ENCODE data around the gene RBBP8NL.

RBBP8NL gene

DNA sequence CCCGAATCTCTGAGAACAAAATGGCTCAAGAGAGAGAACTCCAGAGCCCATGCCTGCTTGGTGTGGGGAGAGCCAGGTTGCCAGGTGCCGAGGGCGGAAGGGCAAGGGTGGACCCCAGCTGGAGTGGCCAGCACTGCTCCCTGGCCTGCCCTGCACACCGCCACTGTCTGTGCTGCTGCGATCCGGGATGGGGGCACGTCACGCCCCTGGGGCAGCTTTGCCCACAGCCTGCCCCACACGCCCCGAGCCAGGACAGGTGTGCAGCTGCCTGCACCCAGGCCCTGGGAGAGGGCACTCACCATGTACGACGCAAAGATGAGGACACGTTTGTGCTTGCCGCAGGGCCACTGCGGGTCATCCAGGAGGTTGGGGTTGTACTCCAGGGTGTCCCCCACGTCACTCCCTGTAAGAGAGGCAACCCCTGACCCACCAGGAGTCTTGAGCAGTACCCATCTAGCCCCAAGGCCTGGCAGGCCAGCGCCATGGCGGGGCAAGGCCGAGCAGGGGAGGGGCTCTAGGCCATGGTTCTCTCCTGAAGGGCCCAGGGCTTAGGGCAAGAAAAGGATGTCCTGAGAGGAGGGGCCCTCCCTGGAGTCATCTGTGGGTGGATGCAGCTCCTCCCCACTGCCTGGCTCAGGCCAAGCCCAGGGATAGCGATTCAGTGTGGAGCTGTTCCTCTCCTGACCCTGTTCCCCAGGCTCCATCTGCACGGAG is 34.6 kb downstream of the RBBP8NL start:
- no peak for DNase-seq (ENCODE audit: low read depth in 2 of 2)

GRCh38 chr20:62392077-62392418 is 35.3 kb downstream of the RBBP8NL start:
- DNase-seq (ENCODE audit: low read depth in 2 of 2): no peak

- no peak for DNase-seq (ENCODE audit: low read depth in 2 of 2)
Observed at GRCh38 chr20:62391165-62392076, 35.9 kb downstream of the RBBP8NL start.

GRCh38 chr20:62390317-62391164 is 36.8 kb downstream of the RBBP8NL start:
- DNase-seq (ENCODE audit: low read depth in 2 of 2): no peak

GRCh38 chr20:62389601-62390087 is 37.7 kb downstream of the RBBP8NL start:
- DNase-seq (ENCODE audit: low read depth in 2 of 2): no peak

DNA sequence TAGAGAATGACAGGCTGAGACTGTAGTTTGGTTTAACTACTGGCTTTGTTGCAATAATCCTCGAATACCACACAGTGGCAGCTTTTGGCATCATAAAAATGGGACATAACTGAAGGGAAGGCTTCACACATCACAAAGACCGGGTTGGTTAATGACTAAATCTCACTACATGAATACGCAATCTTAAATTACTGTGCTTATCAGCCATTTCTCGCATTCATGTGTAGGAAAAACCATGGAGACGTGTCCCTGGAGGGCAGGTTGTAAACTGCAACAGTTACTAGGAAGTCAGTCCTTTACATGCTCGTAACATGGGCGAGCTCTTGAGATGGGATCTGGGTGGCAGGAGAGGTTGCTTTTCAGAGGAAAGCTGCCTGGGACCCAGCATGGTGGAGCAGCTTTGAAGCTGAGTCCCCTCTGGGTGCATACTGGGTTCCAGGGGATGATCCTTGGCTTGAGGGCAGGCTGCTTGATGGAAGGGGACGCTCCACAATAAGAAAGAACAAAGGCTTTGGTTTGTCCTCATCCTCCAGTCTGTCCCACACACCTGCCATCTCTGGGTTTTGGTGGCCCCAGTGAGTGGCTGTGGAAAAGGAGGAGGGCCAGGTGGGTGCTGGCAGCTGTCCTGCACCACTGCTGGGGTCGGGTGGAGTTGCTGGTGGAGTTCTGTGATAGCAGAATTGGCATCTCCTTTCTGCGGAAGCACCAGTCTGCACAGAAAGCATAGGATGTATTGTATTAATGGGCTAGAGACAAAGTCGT is 38.3 kb downstream of the RBBP8NL start:
- no peak for DNase-seq (ENCODE audit: low read depth in 2 of 2)

GRCh38 chr20:62387933-62388635 is 39.3 kb downstream of the RBBP8NL start:
- DNase-seq (ENCODE audit: low read depth in 2 of 2): no peak

DNA sequence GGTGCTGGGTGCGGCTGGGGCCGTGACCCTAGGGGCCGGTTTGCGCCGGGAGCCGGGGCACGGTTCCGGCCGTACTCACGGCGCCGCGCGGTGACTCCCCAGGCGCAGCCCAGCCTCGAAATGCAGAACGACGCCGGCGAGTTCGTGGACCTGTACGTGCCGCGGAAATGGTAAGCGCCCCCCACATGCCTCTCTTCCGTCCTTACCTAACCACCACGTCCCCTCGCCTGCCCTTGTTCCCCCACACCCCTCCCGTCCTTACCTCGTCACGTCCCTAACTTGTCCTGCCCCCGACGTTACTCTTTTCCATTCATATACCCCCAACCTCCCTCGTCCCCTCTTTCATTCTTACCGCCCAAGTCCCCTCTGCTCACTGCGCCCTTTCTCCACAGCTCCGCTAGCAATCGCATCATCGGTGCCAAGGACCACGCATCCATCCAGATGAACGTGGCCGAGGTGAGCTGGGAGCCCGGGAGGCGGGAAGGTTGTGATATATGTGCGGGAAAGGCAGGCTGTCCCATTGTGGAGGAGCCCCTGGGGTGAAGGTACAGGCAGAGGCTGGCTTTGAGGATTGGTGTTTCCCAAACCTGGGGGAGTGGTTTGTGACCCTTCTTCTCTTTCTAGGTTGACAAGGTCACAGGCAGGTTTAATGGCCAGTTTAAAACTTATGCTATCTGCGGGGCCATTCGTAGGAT is 40.0 kb downstream of the RBBP8NL start:
- DNase-seq (ENCODE audit: low read depth in 2 of 2): no peak

GRCh38 chr20:62386383-62387218 is 40.7 kb downstream of the RBBP8NL start, which contains the start of gene RPS21:
Gene RPS21 (plus strand): TSS chr20:62387103. CDS start chr20:62387339, 236 bp downstream.
- peak; percentile 81 to 84 for DNase-seq (ENCODE audit: low read depth in 2 of 2)

GRCh38 chr20:62382306-62383198 is 44.8 kb downstream of the RBBP8NL start:
- peak; percentile 45 to 55 for DNase-seq (ENCODE audit: low read depth in 2 of 2)

- no peak for DNase-seq (ENCODE audit: low read depth in 2 of 2)
Observed at GRCh38 chr20:62381842-62382241, 45.5 kb downstream of the RBBP8NL start.

GRCh38 chr20:62381202-62381797 is 46.0 kb downstream of the RBBP8NL start:
- DNase-seq (ENCODE audit: low read depth in 2 of 2): no peak

- no peak for DNase-seq (ENCODE audit: low read depth in 2 of 2)
Observed at GRCh38 chr20:62378215-62378614, 49.1 kb downstream of the RBBP8NL start.

GRCh38 chr20:62377615-62378178 is 49.6 kb downstream of the RBBP8NL start:
- no peak for DNase-seq (ENCODE audit: low read depth in 2 of 2)

GRCh38 chr20:62377064-62377461 is 50.3 kb downstream of the RBBP8NL start:
- no peak for DNase-seq (ENCODE audit: low read depth in 2 of 2)

- DNase-seq (ENCODE audit: low read depth in 2 of 2): no peak
Observed at GRCh38 chr20:62376112-62377063, 51.0 kb downstream of the RBBP8NL start.
